Measurements from ENCODE around the gene SH3GLB1. TPM values are rescaled to one million over a fixed set of nuclear protein-coding genes. Genes with fewer than 3 reads are reported as not detected.

The SH3GLB1 gene
- total RNA-seq, 4 donors from 2014 or later, result 52.5 to 75.1 (median 63.4) TPM

DNA sequence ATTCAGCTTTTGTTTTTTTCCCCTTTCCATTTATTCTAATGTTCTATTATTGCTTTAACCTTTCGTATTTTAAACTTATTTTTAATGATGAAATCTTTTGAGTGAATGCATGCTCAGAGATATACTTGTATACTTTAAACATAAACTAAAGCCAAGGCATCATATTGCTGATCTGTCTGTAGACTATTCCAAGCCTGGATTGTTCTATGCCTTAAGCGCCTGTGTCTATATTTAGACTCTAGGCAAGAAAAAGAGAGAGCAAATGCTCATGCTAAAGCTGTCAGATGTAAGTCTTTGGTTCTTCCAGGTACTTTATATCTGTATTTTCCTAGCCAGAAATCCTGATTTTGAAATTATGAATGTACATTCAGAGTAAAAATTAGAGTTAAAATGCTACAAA lies 14.4 kb downstream of the SH3GLB1 start:
- no peaks in the 10 kb centered on the region for H3K9me3 ChIP-seq
- H3K4me1 ChIP-seq, result peaks cover 7 to 27% (median 13%) of the 10 kb centered on the region in 4 donors
- H3K27me3 ChIP-seq, result no peaks in the 10 kb centered on the region
- no peak overlapping the region for H3K4me3 ChIP-seq
- no peak for TF ChIP-seq EP300 (IDR thresholded peaks at IDR 0.05; ENCODE audit: low read depth)
- TF ChIP-seq POLR2AphosphoS5 (IDR thresholded peaks at IDR 0.05), result no peak
- TF ChIP-seq CTCF (IDR thresholded peaks at IDR 0.05), result no peak
- no peak for TF ChIP-seq POLR2A (IDR thresholded peaks at IDR 0.05)
- H3K27ac ChIP-seq, result no peak overlapping the region
- peaks cover 0 to 33% (median 13%) of the 10 kb centered on the region in 4 donors for H3K36me3 ChIP-seq
- intact Hi-C loops (cut with DNase I; ENCODE audit: low total_unique reads) (no loop called here), in situ Hi-C loops (cut with MboI; ENCODE audit: low pct_ligation_motif_present in 1 of 4, low pct_unique_long_range_greater_than_20kb in 1 of 4, low sequenced_read_pairs in 3 of 4) (loop anchor here in 1 of 4 donors (25.0 kb wide), 1 partner anchor 194 kb away; the partner anchor contains the start of genes HS2ST1 and SELENOF)
- no peak for DNase-seq
- WGBS, 2 donors (ENCODE audit: low coverage in 1 of 2), result 85 to 89% methylated on average over 2 of the region's 2 CpGs

- intact Hi-C loops (cut with DNase I; ENCODE audit: low total_unique reads), result no loop called here
- 86 to 100% methylated on average over 1 of the region's 1 CpG for WGBS, 2 donors (ENCODE audit: low coverage in 1 of 2)
- H3K4me3 ChIP-seq, result no peak overlapping the region
- H3K36me3 ChIP-seq, result peaks cover 0 to 44% (median 15%) of the 10 kb centered on the region in 4 donors
- TF ChIP-seq CTCF (IDR thresholded peaks at IDR 0.05) (no peak), POLR2A (IDR thresholded peaks at IDR 0.05) (no peak), POLR2AphosphoS5 (IDR thresholded peaks at IDR 0.05) (no peak), EP300 (IDR thresholded peaks at IDR 0.05; ENCODE audit: low read depth) (no peak)
- in situ Hi-C loops (cut with MboI; ENCODE audit: low pct_ligation_motif_present in 1 of 4, low pct_unique_long_range_greater_than_20kb in 1 of 4, low sequenced_read_pairs in 3 of 4), result no loop called here
- no peaks in the 10 kb centered on the region for H3K27me3 ChIP-seq
- H3K4me1 ChIP-seq, result no peaks in the 10 kb centered on the region
- H3K9me3 ChIP-seq, result no peaks in the 10 kb centered on the region
- no peak for DNase-seq
- no peak overlapping the region for H3K27ac ChIP-seq
Observed at GRCh38 chr1:86731416-86731815, 27.0 kb downstream of the SH3GLB1 start.

DNA sequence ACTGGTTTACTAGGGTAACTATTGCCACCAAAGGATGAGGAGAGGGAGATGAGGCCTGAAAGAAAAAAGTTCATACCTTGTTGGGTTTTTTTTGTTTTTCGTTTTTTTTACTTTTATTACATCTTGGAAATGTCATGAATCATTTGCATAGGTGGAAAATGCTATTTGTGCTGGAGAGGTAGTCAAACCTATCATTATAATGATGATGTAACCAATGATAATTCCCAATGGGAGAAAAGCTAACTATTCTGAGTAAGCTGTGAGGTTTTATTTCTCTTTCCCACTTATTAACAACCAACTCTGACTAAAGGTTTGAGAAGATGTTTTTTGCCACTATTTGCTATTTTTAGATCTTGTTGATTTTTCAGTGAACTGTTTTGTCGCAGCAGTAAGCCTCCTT lies 29.0 kb downstream of the SH3GLB1 start:
- H3K4me3 ChIP-seq, result no peak overlapping the region
- in situ Hi-C loops (cut with MboI; ENCODE audit: low pct_ligation_motif_present in 1 of 4, low pct_unique_long_range_greater_than_20kb in 1 of 4, low sequenced_read_pairs in 3 of 4), result no loop called here
- no peak for TF ChIP-seq POLR2A (IDR thresholded peaks at IDR 0.05)
- TF ChIP-seq POLR2AphosphoS5 (IDR thresholded peaks at IDR 0.05), result no peak
- no peak for TF ChIP-seq EP300 (IDR thresholded peaks at IDR 0.05; ENCODE audit: low read depth)
- TF ChIP-seq CTCF (IDR thresholded peaks at IDR 0.05), result no peak
- no peak for DNase-seq
- H3K4me1 ChIP-seq, result no peaks in the 10 kb centered on the region
- no peaks in the 10 kb centered on the region for H3K9me3 ChIP-seq
- H3K36me3 ChIP-seq, result peaks cover 0 to 62% (median 18%) of the 10 kb centered on the region in 4 donors
- intact Hi-C loops (cut with DNase I; ENCODE audit: low total_unique reads), result no loop called here
- no peak overlapping the region for H3K27ac ChIP-seq
- no peaks in the 10 kb centered on the region for H3K27me3 ChIP-seq
- WGBS, 2 donors (ENCODE audit: low coverage in 1 of 2), result 35 to 50% methylated on average over 2 of the region's 2 CpGs

DNA sequence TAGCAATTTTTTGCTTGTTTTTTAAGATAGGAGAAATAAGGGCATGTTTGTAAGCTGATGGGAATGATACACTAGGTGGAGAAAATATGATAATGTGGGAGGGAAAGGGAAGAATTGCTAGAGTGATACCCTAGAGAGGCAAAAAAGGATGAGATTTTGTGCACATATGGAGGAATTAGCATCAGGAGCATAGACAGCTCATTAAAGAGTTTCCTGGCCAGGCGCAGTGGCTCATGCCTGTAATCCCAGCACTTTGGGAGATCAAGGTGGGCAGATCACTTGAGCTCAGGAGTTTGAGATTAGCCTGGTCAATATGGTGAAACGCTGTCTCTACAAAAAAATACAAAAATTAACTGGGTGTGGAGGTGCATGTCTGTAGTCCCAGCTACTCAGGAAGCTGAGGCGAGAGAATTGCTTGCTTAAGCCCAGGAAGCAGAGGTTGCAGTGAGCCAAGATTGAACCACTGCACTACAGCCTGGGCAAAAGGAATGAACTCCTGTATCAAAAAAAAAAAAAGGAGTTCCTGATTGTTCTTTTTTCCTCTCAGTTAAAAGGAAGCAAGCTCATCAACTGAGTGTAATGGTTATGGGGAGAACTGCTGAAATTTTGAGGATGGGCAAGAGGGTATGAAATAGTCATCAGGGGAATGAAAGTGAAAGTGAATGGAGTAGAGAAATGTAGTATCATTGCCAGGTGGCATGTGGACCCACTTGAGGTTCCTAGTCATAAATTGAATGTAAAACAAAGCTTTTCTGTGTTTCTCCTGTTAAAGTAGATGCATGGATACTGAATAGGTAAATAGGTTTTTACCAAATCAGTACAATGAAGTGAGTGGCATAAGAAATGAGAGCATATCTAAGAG lies 35.5 kb downstream of the SH3GLB1 start:
- peaks cover 0 to 63% (median 30%) of the 10 kb centered on the region in 4 donors for H3K36me3 ChIP-seq
- no peaks in the 10 kb centered on the region for H3K9me3 ChIP-seq
- no peak for DNase-seq
- peaks cover 0 to 10% (median 0%) of the 10 kb centered on the region in 4 donors for H3K4me1 ChIP-seq
- H3K27ac ChIP-seq, result no peak overlapping the region
- H3K4me3 ChIP-seq, result no peak overlapping the region
- intact Hi-C loops (cut with DNase I; ENCODE audit: low total_unique reads), result no loop called here
- H3K27me3 ChIP-seq, result no peaks in the 10 kb centered on the region
- 59 to 100% methylated on average over 1 to 3 of the region's 3 CpGs for WGBS, 2 donors (ENCODE audit: low coverage in 1 of 2)
- no peak for TF ChIP-seq POLR2AphosphoS5 (IDR thresholded peaks at IDR 0.05)
- TF ChIP-seq CTCF (IDR thresholded peaks at IDR 0.05), result no peak
- no peak for TF ChIP-seq POLR2A (IDR thresholded peaks at IDR 0.05)
- no peak for TF ChIP-seq EP300 (IDR thresholded peaks at IDR 0.05; ENCODE audit: low read depth)
- in situ Hi-C loops (cut with MboI; ENCODE audit: low pct_ligation_motif_present in 1 of 4, low pct_unique_long_range_greater_than_20kb in 1 of 4, low sequenced_read_pairs in 3 of 4), result no loop called here
